GM23338 (cell line): Measurements from ENCODE around the gene CPXM2.

Experiments used
- CREB1 ChIP-seq: fragments of 250-450 bp; sonication (Bioruptor Pico); IDR thresholded peaks from 2 replicates; pipeline ENCODE4 v1.5.0; 2020; ENCODE audit warnings: low read depth, mild to moderate bottlenecking, moderate library complexity
- CTCF ChIP-seq, 2 experiments: fragments of 200-600 bp in 1 of 2; sonication (generic) in 1 of 2; conservative IDR thresholded peaks; 2 replicates each; pipeline versions ENCODE4 v1.5.1 to v1.6.1; 2016 to 2017; ENCODE audit warnings: antibody characterized with exemption in 2 of 2, low read depth in 2 of 2, mild to moderate bottlenecking in 2 of 2, moderate library complexity in 1 of 2
- ETS1 ChIP-seq: IDR thresholded peaks from 2 replicates; pipeline ENCODE4 v1.6.1; 2016; ENCODE audit warnings: antibody characterized with exemption
- EZH2 ChIP-seq: fragments of 200-600 bp; sonication (generic); IDR thresholded peaks from one replicate; pipeline ENCODE4 v1.8.0; 2017; ENCODE audit warnings: antibody characterized with exemption, mild to moderate bottlenecking, low read depth; ENCODE audit not compliant: unreplicated experiment
- EZH2phosphoT487 ChIP-seq: fragments of 200-600 bp; sonication (generic); IDR thresholded peaks from one replicate; pipeline ENCODE4 v1.8.1; 2018; ENCODE audit warnings: antibody characterized with exemption; ENCODE audit not compliant: unreplicated experiment
- JUNB ChIP-seq: IDR thresholded peaks from one replicate; pipeline ENCODE4 v1.6.1; 2016; ENCODE audit warnings: antibody characterized with exemption; ENCODE audit not compliant: unreplicated experiment
- POLR2AphosphoS5 ChIP-seq: IDR thresholded peaks from 2 replicates; pipeline ENCODE4 v1.6.1; 2016; ENCODE audit warnings: antibody characterized with exemption, low read depth
- REST ChIP-seq: IDR thresholded peaks from one replicate; pipeline ENCODE4 v1.6.1; 2018; ENCODE audit warnings: antibody characterized with exemption; ENCODE audit not compliant: unreplicated experiment
- ZNF114 ChIP-seq: fragments of 250-450 bp; sonication (Bioruptor Pico); IDR thresholded peaks from 2 replicates; pipeline ENCODE4 v1.5.0; 2020; ENCODE audit warnings: mild to moderate bottlenecking, moderate library complexity

- TF ChIP-seq CTCF (conservative IDR thresholded peaks at IDR 0.05; ENCODE audit: low read depth in 2 of 2) (no peak), REST (no peak), POLR2AphosphoS5 (no peak), EZH2 (no peak), ETS1 (no peak), JUNB (no peak), EZH2phosphoT487 (no peak), CREB1 (CRISPR knock-in tag) (no peak), ZNF114 (CRISPR knock-in tag) (no peak)
Measured at GRCh38 chr10:123868038-123869019, 23.3 kb downstream of the CPXM2 start.
